Cardiac septum (tissue), 1 donor: Measurements from ENCODE around the gene RIPOR2. TPM values are rescaled to one million over a fixed set of nuclear protein-coding genes. Genes with fewer than 3 reads are reported as not detected.
"Not testable (repeated sequence)": the region's sequence is repeated elsewhere in the genome, so short reads cannot be mapped to it uniquely, and the experiment has no call there.

Experiments used
- DNase-seq: peaks from one replicate; pipeline ENCODE4 v3.0.0-alpha.2; 2020; ENCODE audit warnings: low spot score
- intact Hi-C: fragments of 100-400 bp; cut with DNase I; formaldehyde crosslinking; loops from one replicate; pipeline ENCODE4 v1.14.0; 2022
- total RNA-seq: library from RNA; stranded (reverse); fragmentation: NEBNext Ultra II Directional; extraction: Animal tissue kit (Norgen Biotek cat#: 25700); gene quantifications from one replicate; pipeline ENCODE4 v1.2.1, GENCODE V29; 2021
- donor health status: DM: no; HTN: no; CAD: no.

The RIPOR2 gene
- total RNA-seq, 1 donor from 2014 or later: 11.2 TPM

- intact Hi-C loops: no loop called here
- no peak for DNase-seq
Measured at GRCh38 chr6:24759718-24760117, 176.0 kb downstream of the RIPOR2 start.

- intact Hi-C loops: no loop called here
- DNase-seq: no peak
Measured at GRCh38 chr6:24757611-24758010, 178.1 kb downstream of the RIPOR2 start.

GRCh38 chr6:24755279-24755678 is 180.5 kb downstream of the RIPOR2 start:
- DNase-seq: no peak
- intact Hi-C loops: no loop called here

GRCh38 chr6:24754378-24754777 is 181.4 kb downstream of the RIPOR2 start:
- intact Hi-C loops, DNase-seq: not testable (repeated sequence)

Other genes starting within 250 kb of the RIPOR2 start
- gene C6orf62, start 216.8 kb downstream of the RIPOR2 start, total RNA-seq: 48.2 TPM
- gene GMNN, start 161.0 kb downstream of the RIPOR2 start, total RNA-seq: 3.7 TPM
- gene ARMH2, start 137.0 kb downstream of the RIPOR2 start, total RNA-seq: not detected